HK-2 (cell line): Measurements from ENCODE around the gene FBH1.
"Not testable (repeated sequence)": the region's sequence is repeated elsewhere in the genome, so short reads cannot be mapped to it uniquely, and the experiment has no call there.

ENCODE experiments used
- DNase-seq: peaks from one replicate; pipeline ENCODE4 v3.0.0-alpha.2; 2018; ENCODE audit not compliant: unreplicated experiment

FBH1 gene

DNA sequence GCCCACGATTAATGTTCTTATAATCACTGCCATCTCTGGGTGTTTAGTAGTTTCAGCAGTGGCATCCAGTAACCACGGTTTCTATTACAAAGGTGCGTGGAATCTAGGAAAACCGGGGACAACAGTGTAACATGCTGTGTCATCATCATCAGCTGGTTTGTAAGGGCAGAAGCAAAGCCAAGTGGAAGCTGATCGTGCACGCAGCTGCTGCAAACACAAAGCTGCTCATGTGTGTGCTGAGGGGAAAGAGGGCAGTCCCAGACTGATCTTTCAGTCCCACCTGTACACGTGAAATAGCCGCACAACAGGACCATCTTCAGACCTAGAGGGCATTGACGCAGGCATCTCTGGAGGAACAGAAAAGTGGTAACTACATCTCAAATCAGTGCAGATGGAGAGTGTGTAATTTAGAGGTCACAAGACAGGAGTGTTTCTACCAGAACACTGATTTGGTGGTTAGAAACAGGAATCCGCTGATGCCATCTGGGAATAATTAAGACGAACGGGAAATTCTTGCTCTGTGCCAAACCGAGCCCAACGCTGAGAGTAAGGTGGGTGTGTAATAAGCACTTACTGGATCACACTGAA is 13.8 kb upstream of the FBH1 start:
- no peak for DNase-seq

DNA sequence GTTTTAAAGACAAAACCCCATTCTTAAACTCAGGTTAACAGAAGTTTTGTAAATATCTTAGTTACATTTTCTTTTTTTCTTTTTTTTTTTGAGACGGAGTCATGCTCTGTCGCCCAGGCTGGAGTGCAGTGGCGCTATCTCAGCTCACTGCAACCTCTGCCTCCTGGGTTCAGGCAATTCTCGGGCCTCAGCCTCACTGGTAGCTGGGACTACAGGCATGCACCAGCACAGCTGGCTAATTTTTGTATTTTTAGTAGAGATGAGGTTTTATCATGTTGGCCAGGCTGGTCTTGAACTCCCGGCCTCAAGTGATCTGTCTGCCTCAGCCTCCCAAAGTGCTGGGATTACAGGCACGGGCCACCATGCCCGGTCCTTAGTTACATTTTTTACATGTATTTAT is 13.0 kb upstream of the FBH1 start:
- DNase-seq, result not testable (repeated sequence)

- no peak for DNase-seq
Observed at GRCh38 chr10:5882961-5883360, 7.1 kb upstream of the FBH1 start.

DNA sequence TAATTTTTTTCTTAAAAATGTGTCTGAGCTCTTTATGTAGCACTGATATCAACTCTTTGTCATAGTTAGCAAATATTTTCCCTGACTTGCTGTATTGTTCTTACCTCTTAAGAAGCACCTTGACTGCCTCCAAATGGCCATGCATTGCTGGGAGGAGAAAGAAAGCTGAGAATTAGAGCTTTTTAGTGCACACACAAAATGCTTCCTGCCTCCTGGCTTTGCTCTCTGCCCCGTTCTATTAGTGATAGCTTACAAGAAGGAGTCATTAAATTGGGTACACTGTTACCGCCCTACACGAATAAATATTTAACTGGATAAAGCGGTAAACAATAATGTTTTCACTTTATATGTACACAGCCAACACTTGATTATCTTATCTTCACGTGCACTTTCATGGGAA is 4.4 kb upstream of the FBH1 start:
- DNase-seq, result no peak

DNA sequence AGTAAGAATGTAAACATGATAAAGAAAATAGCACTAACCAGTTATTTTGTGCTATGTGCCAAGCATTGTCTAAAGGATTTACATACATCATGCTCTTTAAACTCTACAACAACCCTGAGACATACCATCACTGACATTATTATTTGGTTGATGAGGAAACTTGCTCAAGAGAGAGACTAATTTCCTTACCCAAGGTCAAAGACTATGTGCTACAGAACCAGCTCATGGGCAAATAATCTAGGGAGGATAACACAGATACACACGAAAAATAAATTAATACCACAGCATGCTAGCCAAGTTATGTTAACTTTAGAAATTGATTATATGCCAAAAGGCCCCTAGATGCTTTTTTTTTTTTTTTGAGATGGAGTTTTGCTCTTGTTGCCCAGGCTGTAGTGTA is 3.0 kb upstream of the FBH1 start:
- DNase-seq, result no peak

DNA sequence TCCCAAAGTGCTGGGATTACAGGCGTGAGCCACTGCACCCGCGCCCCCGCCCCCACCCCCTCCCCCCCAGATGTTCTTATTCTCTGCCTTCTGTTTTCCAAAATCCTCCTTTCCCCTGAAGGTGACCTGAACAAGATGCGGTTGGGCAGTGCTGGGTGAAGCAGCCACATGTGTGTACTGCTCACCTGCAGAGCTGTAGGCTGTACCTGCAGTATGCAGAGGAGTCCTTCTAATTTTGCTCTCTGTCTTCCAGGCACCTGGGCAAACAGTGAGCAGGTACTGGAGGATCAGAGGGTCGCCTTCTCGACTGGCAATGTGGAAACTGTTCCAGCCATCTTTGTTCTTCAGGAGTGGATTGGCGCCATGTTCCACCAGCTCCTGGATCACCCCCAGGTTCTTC is 2.4 kb upstream of the FBH1 start:
- DNase-seq, result no peak

GRCh38 chr10:5888351-5888750 is 1.7 kb upstream of the FBH1 start:
- peak; percentile 8 for DNase-seq

DNA sequence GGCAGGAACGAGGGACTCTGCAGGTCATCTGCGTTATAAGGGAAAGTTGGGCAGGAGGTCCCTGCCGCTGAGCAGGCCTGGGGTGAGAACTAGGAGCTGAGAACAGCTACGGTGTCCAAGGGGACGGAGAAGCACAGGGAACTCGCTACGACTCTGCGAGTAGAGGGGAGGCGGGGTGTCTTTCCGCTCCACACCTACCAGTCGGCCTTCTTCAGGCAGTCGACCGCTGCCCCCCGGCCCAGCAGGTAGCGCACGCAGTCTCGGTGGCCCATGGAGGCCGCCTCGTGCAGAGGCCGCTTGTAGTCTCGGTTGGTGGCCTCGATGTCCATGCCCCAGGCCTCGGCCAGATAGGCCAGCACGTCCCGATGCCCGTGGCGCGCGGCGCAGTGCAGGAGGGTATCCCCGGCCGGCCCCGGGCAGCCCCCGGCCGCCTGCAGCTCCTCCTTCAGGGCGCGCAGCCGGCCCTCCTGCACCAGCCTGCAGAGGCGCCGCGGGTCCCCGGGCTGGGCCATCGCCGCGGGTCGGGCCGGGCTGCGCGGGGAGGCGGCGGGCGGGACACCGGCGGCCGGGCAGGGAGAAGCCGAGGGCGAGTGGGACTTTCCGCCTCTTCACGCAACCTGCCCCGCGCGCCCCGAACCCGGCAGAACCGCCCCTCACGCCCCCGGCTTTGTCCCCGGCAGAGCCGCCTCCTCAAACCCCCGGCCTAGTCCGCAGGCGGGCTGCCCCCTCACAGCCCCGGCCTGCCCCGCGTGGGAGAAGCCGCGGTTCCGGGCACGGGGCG is 1.0 kb upstream of the FBH1 start:
- DNase-seq, result peak; percentile 50

DNA sequence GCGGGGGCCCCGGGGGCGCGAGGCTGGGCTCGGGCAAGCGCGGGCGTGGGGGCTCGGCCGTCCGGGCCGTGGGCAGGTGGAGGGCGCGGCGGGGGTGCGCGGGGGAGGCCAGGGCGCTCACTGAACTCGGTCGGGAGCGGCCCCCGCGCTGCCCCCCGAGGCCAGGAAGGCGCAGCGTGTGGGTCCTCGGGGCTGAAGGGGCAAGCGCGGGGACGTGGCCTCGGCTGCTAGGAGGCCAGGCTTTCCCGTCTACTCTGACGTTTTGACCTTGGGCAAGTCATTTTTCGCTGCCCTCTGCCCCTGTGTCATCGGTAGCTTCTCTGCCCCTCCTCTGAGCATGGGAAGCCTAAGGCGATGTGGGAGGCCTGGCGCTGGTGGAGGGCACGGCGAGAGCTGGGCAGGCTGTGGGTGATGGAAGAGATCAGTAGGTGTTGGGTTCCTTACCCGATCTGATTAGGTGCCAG is 441 bp downstream of the FBH1 start:
- peak; percentile 18 for DNase-seq

GRCh38 chr10:5891009-5891408 is 966 bp downstream of the FBH1 start:
- no peak for DNase-seq

GRCh38 chr10:5892007-5892406 is 2.0 kb downstream of the FBH1 start:
- DNase-seq, result no peak

- no peak for DNase-seq
Observed at GRCh38 chr10:5893321-5893720, 3.3 kb downstream of the FBH1 start.

- no peak for DNase-seq
Observed at GRCh38 chr10:5894403-5894802, 4.4 kb downstream of the FBH1 start.

DNA sequence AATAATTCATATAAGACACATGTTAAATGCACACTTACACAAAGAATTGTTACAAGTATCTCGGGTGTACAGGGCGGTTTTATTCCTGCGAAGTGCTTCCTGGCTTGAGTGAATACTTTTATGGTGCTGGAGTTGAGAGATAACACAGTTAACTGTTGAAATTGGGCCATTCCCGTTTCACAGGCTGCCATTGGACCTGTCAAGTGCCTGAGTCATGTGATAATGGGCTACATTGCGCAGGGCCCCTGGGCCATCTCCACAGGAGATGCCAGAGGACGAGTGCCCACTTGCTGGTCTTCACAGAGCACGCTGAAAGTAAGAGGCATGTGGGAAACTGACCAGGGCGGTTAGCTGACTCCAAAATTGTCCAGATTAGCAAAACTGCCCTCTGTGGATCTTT is 4.8 kb downstream of the FBH1 start:
- no peak for DNase-seq

- DNase-seq, result no peak
Observed at GRCh38 chr10:5895365-5895764, 5.3 kb downstream of the FBH1 start.

GRCh38 chr10:5895804-5896203 is 5.8 kb downstream of the FBH1 start:
- no peak for DNase-seq

DNA sequence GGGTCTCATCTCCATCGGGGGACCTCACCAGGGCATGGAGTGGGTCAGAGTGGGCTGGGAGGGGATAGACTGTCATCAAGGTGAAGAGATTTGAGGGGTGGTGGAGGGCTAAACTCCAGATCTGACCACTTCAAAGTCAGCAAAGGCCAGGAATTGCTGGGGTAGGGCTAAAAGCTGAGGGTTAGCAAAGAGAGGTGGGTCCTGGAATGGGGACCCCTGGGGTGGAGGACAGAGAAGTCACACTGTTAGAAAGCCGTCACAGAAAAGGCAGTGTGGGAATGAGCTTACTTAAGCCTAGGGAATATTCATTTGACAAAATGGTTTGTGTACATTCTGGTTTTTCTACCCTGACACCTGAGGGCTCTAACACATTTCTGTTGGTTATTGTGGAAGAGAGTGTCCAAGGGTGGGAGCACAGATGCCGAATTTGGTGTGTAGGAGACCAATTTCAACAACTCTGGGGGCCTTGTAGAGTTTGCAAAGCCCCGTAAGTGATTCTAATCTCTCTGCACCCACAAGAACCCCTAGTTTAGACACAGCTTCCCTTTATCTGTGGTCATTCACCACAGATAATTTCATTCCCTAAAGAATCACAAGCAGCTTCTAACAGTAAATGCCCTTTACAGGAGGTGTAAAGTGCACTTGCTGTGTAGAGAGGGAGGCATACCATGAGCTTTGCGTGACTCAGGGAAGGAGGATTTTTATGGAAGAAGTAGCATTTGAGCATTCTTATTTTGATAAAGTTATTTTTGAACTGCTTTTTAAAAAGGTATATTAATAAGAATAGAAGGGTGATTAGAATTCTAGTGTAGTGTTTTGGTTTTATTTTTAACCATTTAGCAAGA is 6.4 kb downstream of the FBH1 start:
- no peak for DNase-seq

DNA sequence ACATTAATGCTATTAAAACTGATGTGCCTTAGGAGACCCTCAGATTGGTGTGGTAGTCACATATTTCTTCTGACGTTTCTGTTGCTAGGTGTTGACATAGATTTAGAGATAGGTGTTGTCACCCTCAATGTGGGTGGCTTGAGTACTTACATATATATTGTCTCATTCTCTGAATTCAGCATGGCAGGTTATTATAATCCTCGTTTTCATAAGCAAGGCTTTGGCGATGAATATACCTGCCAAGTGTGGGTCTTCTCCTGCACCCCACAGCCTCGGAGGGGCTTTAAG is 7.0 kb downstream of the FBH1 start:
- DNase-seq, result no peak

- no peak for DNase-seq
Observed at GRCh38 chr10:5897504-5897903, 7.5 kb downstream of the FBH1 start.

DNA sequence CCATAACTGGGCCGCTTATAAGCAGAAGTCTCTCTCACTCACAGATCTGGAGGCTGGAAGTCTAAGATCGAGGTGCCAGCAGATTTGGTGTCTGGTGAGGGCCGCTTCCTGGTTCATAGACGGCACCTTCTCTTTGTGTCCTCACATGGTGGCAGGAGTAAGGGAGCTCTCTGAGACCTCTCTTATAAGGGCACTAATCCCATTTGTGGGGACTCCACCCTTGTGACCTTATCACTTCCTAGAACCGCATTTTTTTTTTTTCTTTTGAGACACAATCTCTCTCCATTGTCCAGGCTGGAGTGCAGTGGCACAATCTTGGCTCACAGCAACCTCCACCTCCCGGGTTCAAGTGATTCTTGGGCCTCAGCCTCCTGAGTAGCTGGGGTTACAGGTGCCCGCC is 8.1 kb downstream of the FBH1 start:
- DNase-seq, result no peak

DNA sequence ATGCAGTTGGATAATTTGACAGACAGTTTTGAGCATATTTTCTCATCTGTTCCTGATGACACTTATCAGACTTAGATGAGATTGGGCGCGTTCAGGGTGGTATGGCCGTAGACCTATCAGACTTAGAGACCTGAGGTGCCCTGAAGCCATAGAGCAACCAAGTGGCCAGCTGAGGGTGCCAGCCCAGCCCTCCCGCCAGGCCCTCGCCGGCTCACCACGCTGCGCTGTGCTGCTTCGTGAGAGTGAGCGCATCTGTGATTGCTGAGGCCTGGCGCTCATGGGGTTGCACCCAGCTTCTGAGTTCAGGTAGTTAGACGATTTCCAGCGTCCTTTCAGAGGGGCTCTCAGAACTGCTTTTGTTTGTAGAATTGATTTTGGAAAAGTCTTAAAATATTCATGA is 10.2 kb downstream of the FBH1 start:
- no peak for DNase-seq

DNA sequence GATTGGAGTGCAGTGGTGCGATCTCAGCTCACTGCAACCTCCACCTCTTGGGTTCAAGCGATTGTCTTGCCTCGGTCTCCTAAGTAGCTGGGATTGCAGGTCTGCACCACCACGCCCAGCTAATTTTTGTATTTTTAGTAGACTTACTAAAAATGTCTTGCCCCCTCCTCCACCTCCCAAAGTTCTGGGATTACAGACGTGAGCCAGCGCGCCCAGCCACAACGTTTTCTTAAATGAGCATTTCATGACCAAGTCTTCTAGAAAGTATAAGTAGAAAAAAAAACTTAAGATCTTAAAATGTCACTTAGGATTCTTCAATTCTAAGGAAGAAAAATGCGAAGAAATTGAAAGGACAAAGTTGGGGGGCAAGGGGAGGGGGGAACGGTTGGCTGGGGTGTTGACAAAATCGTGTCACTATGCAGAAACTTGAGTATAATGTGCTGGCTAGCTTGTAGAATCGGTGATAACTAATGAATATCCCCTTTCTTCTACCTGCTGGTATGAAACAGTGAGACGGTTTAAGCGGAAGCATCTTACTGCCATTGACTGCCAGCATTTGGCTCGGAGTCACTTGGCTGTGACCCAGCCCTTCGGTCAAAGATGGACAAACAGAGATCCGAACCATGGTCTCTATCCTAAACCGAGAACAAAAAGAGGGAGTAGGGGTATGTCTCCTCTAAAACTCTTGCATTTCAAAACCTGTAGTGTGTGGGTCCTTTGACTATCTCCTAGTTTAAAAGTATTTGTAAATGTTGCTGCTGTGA is 12.7 kb downstream of the FBH1 start:
- no peak for DNase-seq
